H9 (cell line): ENCODE data around the gene IFNA13. TPM values are rescaled to one million over a fixed set of nuclear protein-coding genes. Genes with fewer than 3 reads are reported as not detected.

Experiments used
- DNase-seq: peaks from one replicate; pipeline ENCODE4 v3.0.0-alpha.2; 2017
- H2AFZ ChIP-seq: one replicate; pipeline ENCODE4 v1.6.1; 2013; ENCODE audit warnings: mild to moderate bottlenecking, low read length, control low read depth, moderate library complexity
- H2AK5ac ChIP-seq: 2 replicates; pipeline ENCODE4 v1.6.1; 2013; ENCODE audit warnings: low read length, control low read depth, mixed read lengths; ENCODE audit not compliant: insufficient read length
- H2BK120ac ChIP-seq: one replicate; pipeline ENCODE4 v1.6.1; 2013; ENCODE audit warnings: low read depth, mild to moderate bottlenecking, low read length, control low read depth, inconsistent platforms; ENCODE audit not compliant: poor library complexity, severe bottlenecking
- H2BK12ac ChIP-seq: 2 replicates; pipeline ENCODE4 v1.6.1; 2013; ENCODE audit warnings: low read length, control low read depth, mixed read lengths, low read depth; ENCODE audit not compliant: insufficient read length
- H2BK15ac ChIP-seq: 2 replicates; pipeline ENCODE4 v1.6.1; 2013; ENCODE audit warnings: low read depth, low read length, control low read depth
- H2BK20ac ChIP-seq: one replicate; pipeline ENCODE4 v1.6.1; 2013; ENCODE audit warnings: low read depth, mild to moderate bottlenecking, low read length, control low read depth, inconsistent platforms; ENCODE audit not compliant: poor library complexity, severe bottlenecking
- H2BK5ac ChIP-seq: 2 replicates; pipeline ENCODE4 v1.6.1; 2013; ENCODE audit warnings: low read length, control low read depth, mixed read lengths; ENCODE audit not compliant: insufficient read length
- H3K14ac ChIP-seq: 2 replicates; pipeline ENCODE4 v1.6.1; 2013; ENCODE audit warnings: low read length, control low read depth; ENCODE audit not compliant: insufficient read depth
- H3K18ac ChIP-seq: 2 replicates; pipeline ENCODE4 v1.6.1; 2013; ENCODE audit warnings: low read depth, mild to moderate bottlenecking, mixed read lengths, low read length, control low read depth; ENCODE audit not compliant: insufficient read length
- H3K23ac ChIP-seq: 2 replicates; pipeline ENCODE4 v1.6.1; 2013; ENCODE audit warnings: low read length, control low read depth, mixed read lengths, low read depth; ENCODE audit not compliant: insufficient read length
- H3K23me2 ChIP-seq: 2 replicates; pipeline ENCODE4 v1.6.1; 2013; ENCODE audit warnings: low read depth, mild to moderate bottlenecking, mixed read lengths, low read length, control low read depth; ENCODE audit not compliant: insufficient read length, poor library complexity, severe bottlenecking
- H3K27ac ChIP-seq: 2 replicates; pipeline ENCODE4 v1.5.1; 2013; ENCODE audit warnings: low read length, control low read depth, mixed read lengths, low read depth; ENCODE audit not compliant: insufficient read length
- H3K27me3 ChIP-seq: 2 replicates; pipeline ENCODE4 v1.6.1; 2013; ENCODE audit warnings: low read length, control low read depth, inconsistent platforms; ENCODE audit not compliant: insufficient read depth
- H3K4ac ChIP-seq: 2 replicates; pipeline ENCODE4 v1.6.1; 2013; ENCODE audit warnings: low read depth, mild to moderate bottlenecking, control low read depth, inconsistent platforms, low read length, moderate library complexity
- H3K4me1 ChIP-seq: 2 replicates; pipeline ENCODE4 v1.6.1; 2013; ENCODE audit warnings: low read length, control low read depth, inconsistent platforms; ENCODE audit not compliant: insufficient read depth
- H3K4me2 ChIP-seq: 2 replicates; pipeline ENCODE4 v1.6.1; 2013; ENCODE audit warnings: low read length, control low read depth, mixed read lengths; ENCODE audit not compliant: insufficient read length, insufficient read depth
- H3K56ac ChIP-seq: 2 replicates; pipeline ENCODE4 v1.6.1; 2013; ENCODE audit warnings: low read depth, mild to moderate bottlenecking, mixed read lengths, low read length, control low read depth; ENCODE audit not compliant: insufficient read length
- H3K79me1 ChIP-seq: 2 replicates; pipeline ENCODE4 v1.6.1; 2013; ENCODE audit warnings: low read depth, mild to moderate bottlenecking, moderate library complexity, low read length, control low read depth, inconsistent platforms; ENCODE audit not compliant: insufficient read depth, poor library complexity, severe bottlenecking
- H3K79me2 ChIP-seq: 2 replicates; pipeline ENCODE4 v1.6.1; 2013; ENCODE audit warnings: low read length, control low read depth, inconsistent platforms; ENCODE audit not compliant: insufficient read depth
- H3K9ac ChIP-seq: 2 replicates; pipeline ENCODE4 v1.6.1; 2013; ENCODE audit warnings: low read length, control low read depth, mixed read lengths; ENCODE audit not compliant: insufficient read length; ENCODE audit errors: extremely low read depth
- H3K9me3 ChIP-seq: one replicate; pipeline ENCODE4 v1.6.1; 2013; ENCODE audit warnings: low read depth, low read length, inconsistent platforms; ENCODE audit not compliant: control insufficient read depth
- H3T11ph ChIP-seq: one replicate; pipeline ENCODE4 v1.6.1; 2013; ENCODE audit warnings: mild to moderate bottlenecking, low read length, control low read depth, inconsistent platforms
- H4K20me1 ChIP-seq: one replicate; pipeline ENCODE4 v1.6.1; 2013; ENCODE audit not compliant: control insufficient read depth, insufficient read length, insufficient read depth
- H4K5ac ChIP-seq: 2 replicates; pipeline ENCODE4 v1.6.1; 2013; ENCODE audit warnings: low read depth, mild to moderate bottlenecking, mixed read lengths, low read length, control low read depth; ENCODE audit not compliant: insufficient read length
- H4K8ac ChIP-seq: replicated peaks from 2 replicates; pipeline ENCODE4 v1.6.1; 2013; ENCODE audit warnings: low read length, control low read depth, mixed read lengths, low read depth; ENCODE audit not compliant: insufficient read length
- H4K91ac ChIP-seq: 2 replicates; pipeline ENCODE4 v1.6.1; 2013; ENCODE audit warnings: low read depth, mild to moderate bottlenecking, moderate library complexity, mixed read lengths, low read length, control low read depth; ENCODE audit not compliant: insufficient read length
- H3K27ac Mint-ChIP-seq, 3 experiments: 2 replicates in 2 of 3; 3 replicates in 1 of 3; pipeline ENCODE4 v1.8.0; 2020 to 2021; ENCODE audit warnings: mixed read lengths in 3 of 3, mild to moderate bottlenecking in 1 of 3, moderate library complexity in 1 of 3
- H3K27me3 Mint-ChIP-seq: 2 replicates; pipeline ENCODE4 v1.8.0; 2021; ENCODE audit warnings: low read depth, mild to moderate bottlenecking, moderate library complexity, mixed read lengths
- H3K36me3 Mint-ChIP-seq, 3 experiments: 2 replicates in 2 of 3; 3 replicates in 1 of 3; pipeline ENCODE4 v1.8.0; 2020 to 2021; ENCODE audit warnings: low read depth in 3 of 3, mixed read lengths in 3 of 3; ENCODE audit not compliant: insufficient read depth in 1 of 3
- H3K4me1 Mint-ChIP-seq, 2 experiments: 2 replicates each; pipeline ENCODE4 v1.8.0; 2020; ENCODE audit warnings: mixed read lengths in 2 of 2
- H3K4me3 Mint-ChIP-seq, 2 experiments: 2 replicates in 1 of 2; 3 replicates in 1 of 2; pipeline ENCODE4 v1.8.0; 2020 to 2021; ENCODE audit warnings: mild to moderate bottlenecking in 2 of 2, mixed read lengths in 2 of 2, moderate library complexity in 1 of 2
- H3K9me3 Mint-ChIP-seq, 2 experiments: 2 replicates in 1 of 2; 3 replicates in 1 of 2; pipeline ENCODE4 v1.8.0; 2020; ENCODE audit warnings: mild to moderate bottlenecking in 2 of 2, mixed read lengths in 2 of 2, moderate library complexity in 1 of 2
- total RNA-seq: library from RNA; stranded (reverse); gene quantifications from 2 replicates; pipeline ENCODE4 v1.2.1, GENCODE V29; 2021
- TF ChIP-seq, protein P1 (sequence below): fragments of 200-600 bp; sonication (generic); conservative IDR thresholded peaks from 3 replicates; pipeline ENCODE4 v1.8.0; 2021; ENCODE audit warnings: antibody characterized with exemption, mild to moderate bottlenecking

The IFNA13 gene
- total RNA-seq, 1 experiment from 2014 or later, result not detected

GRCh38 chr9:21412107-21412506 lies 44.2 kb upstream of the IFNA13 start:
- no peak overlapping the region for H3K14ac ChIP-seq
- no peak overlapping the region for H3K23ac ChIP-seq
- no peaks in the 10 kb centered on the region for H3K27me3 ChIP-seq
- no peak for DNase-seq
- Mint-ChIP-seq H3K4me1 (no peaks in the 10 kb centered on the region), H3K36me3 (no peaks in the 10 kb centered on the region), H3K27me3 (peaks cover 6% of the 10 kb centered on the region), H3K27ac (no peak overlapping the region), H3K4me3 (no peak overlapping the region), H3K9me3 (no peaks in the 10 kb centered on the region)
- H3K9me3 ChIP-seq, result no peaks in the 10 kb centered on the region
- no peak overlapping the region for H4K91ac ChIP-seq
- no peak overlapping the region for H3K4me2 ChIP-seq
- H2AFZ ChIP-seq, result no peak overlapping the region
- no peak overlapping the region for H2BK120ac ChIP-seq
- H4K20me1 ChIP-seq, result no peaks in the 10 kb centered on the region
- no peak overlapping the region for H3K18ac ChIP-seq
- no peak overlapping the region for H3T11ph ChIP-seq
- no peak overlapping the region for H2BK20ac ChIP-seq
- H3K4me1 ChIP-seq, result no peaks in the 10 kb centered on the region
- no peak overlapping the region for H4K8ac ChIP-seq
- no peak overlapping the region for H3K27ac ChIP-seq
- no peak overlapping the region for H2AK5ac ChIP-seq
- no peak overlapping the region for H3K4ac ChIP-seq
- no peak overlapping the region for H3K9ac ChIP-seq
- H3K79me1 ChIP-seq, result no peaks in the 10 kb centered on the region
- H3K23me2 ChIP-seq, result no peaks in the 10 kb centered on the region
- no peak overlapping the region for H2BK5ac ChIP-seq
- H3K79me2 ChIP-seq, result no peaks in the 10 kb centered on the region
- no peak overlapping the region for H2BK15ac ChIP-seq
- TF ChIP-seq, protein P1, sequence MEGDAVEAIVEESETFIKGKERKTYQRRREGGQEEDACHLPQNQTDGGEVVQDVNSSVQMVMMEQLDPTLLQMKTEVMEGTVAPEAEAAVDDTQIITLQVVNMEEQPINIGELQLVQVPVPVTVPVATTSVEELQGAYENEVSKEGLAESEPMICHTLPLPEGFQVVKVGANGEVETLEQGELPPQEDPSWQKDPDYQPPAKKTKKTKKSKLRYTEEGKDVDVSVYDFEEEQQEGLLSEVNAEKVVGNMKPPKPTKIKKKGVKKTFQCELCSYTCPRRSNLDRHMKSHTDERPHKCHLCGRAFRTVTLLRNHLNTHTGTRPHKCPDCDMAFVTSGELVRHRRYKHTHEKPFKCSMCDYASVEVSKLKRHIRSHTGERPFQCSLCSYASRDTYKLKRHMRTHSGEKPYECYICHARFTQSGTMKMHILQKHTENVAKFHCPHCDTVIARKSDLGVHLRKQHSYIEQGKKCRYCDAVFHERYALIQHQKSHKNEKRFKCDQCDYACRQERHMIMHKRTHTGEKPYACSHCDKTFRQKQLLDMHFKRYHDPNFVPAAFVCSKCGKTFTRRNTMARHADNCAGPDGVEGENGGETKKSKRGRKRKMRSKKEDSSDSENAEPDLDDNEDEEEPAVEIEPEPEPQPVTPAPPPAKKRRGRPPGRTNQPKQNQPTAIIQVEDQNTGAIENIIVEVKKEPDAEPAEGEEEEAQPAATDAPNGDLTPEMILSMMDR, result no peak
- H2BK12ac ChIP-seq, result no peak overlapping the region
- H4K5ac ChIP-seq, result no peak overlapping the region
- H3K56ac ChIP-seq, result no peak overlapping the region
